ENCODE measurements around the gene CLDN24. TPM values are rescaled to one million over a fixed set of nuclear protein-coding genes. Genes with fewer than 3 reads are reported as not detected.

The CLDN24 gene
- total RNA-seq, 4 donors from 2014 or later, result not detected

DNA sequence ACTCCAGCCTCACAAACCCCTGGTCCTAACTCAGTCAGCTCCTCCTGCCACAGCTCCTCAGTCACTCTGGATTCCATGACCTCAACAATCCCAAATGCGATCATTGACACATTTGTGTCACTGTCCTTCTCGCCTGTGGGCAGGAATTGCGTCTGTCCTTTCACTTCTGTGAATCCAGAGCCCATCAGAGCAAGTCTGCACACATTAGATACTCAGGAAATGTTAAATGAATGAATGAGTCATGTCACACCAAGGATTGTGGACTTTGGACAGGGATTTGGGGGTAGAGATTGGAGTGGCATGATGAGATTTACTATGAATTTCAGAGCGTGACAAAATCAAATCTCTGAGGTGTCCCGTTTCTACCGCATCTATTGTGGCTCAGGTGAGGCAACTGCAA lies 11.8 kb upstream of the CLDN24 start:
- no peaks in the 10 kb centered on the region for H3K4me1 ChIP-seq
- no peaks in the 10 kb centered on the region for H3K36me3 ChIP-seq
- in situ Hi-C loops (cut with MboI; ENCODE audit: low sequenced_read_pairs in 4 of 4), result no loop called here
- no peak overlapping the region for H3K27ac ChIP-seq
- no peak overlapping the region for H3K4me3 ChIP-seq
- intact Hi-C loops (cut with DNase I; ENCODE audit: low total_unique reads), result no loop called here
- no peaks in the 10 kb centered on the region for H3K9me3 ChIP-seq
- H3K27me3 ChIP-seq, result no peaks in the 10 kb centered on the region
- TF ChIP-seq POLR2A (IDR thresholded peaks at IDR 0.05), result no peak
- ATAC-seq, result no peak
- no peak for DNase-seq

DNA sequence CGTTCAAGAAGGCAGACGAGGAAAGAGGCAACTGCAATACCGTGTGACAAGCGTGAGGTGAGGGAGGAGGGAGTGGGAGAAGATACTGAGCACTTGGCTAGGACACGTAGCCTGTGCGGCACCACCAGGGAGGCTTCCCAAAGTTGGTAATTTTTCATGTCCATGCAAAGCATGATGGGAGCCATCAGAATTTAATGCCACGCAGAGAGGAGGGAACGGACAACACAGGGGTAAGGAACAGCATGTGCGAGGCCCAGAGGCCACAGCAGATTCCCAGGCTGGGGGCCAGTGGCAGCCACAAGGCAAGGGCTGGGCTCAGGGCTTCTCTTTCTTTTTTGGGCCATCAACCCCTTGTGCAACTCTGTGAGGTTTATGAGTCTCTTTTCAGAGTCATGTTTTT lies 11.0 kb upstream of the CLDN24 start:
- no peak for ATAC-seq
- H3K4me1 ChIP-seq, result no peaks in the 10 kb centered on the region
- DNase-seq, result no peak
- H3K4me3 ChIP-seq, result no peak overlapping the region
- intact Hi-C loops (cut with DNase I; ENCODE audit: low total_unique reads), result no loop called here
- in situ Hi-C loops (cut with MboI; ENCODE audit: low sequenced_read_pairs in 4 of 4), result no loop called here
- no peak overlapping the region for H3K27ac ChIP-seq
- no peaks in the 10 kb centered on the region for H3K9me3 ChIP-seq
- H3K36me3 ChIP-seq, result no peaks in the 10 kb centered on the region
- TF ChIP-seq, protein P1, sequence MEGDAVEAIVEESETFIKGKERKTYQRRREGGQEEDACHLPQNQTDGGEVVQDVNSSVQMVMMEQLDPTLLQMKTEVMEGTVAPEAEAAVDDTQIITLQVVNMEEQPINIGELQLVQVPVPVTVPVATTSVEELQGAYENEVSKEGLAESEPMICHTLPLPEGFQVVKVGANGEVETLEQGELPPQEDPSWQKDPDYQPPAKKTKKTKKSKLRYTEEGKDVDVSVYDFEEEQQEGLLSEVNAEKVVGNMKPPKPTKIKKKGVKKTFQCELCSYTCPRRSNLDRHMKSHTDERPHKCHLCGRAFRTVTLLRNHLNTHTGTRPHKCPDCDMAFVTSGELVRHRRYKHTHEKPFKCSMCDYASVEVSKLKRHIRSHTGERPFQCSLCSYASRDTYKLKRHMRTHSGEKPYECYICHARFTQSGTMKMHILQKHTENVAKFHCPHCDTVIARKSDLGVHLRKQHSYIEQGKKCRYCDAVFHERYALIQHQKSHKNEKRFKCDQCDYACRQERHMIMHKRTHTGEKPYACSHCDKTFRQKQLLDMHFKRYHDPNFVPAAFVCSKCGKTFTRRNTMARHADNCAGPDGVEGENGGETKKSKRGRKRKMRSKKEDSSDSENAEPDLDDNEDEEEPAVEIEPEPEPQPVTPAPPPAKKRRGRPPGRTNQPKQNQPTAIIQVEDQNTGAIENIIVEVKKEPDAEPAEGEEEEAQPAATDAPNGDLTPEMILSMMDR (IDR thresholded peaks at IDR 0.05 in 4 of 5, conservative IDR thresholded peaks at IDR 0.05 in 1 of 5), result no peak
- no peak for TF ChIP-seq POLR2A (IDR thresholded peaks at IDR 0.05)
- no peaks in the 10 kb centered on the region for H3K27me3 ChIP-seq

DNA sequence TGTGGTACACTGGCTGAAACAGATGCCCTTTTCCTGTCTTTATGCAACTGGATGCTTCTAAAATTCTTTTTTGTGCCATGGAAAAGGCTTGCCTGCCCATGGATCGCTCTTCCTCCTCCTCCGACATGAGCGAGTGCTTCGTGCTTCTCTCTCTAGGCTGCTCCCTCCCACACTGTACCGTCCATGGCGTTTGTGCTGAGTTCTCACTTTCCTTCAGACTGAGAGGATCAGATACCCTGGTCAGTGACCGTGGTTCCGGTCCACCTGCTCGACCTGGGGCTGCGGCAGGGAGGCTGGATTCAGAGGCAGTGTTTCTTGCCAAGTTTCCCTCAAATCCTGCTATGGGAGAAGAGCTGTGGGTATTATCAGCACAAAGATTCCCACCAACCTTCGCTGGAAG lies 10.2 kb upstream of the CLDN24 start:
- ATAC-seq, result no peak
- Histone ChIP-seq H3K27ac (no peak overlapping the region), H3K36me3 (no peaks in the 10 kb centered on the region), H3K9me3 (no peaks in the 10 kb centered on the region), H3K27me3 (no peaks in the 10 kb centered on the region), H3K4me1 (no peaks in the 10 kb centered on the region), H3K4me3 (no peak overlapping the region)
- no peak for DNase-seq
- intact Hi-C loops (cut with DNase I; ENCODE audit: low total_unique reads), result no loop called here
- in situ Hi-C loops (cut with MboI; ENCODE audit: low sequenced_read_pairs in 4 of 4), result no loop called here
- TF ChIP-seq POLR2A (IDR thresholded peaks at IDR 0.05), result no peak
- TF ChIP-seq, protein P1 (IDR thresholded peaks at IDR 0.05 in 4 of 5, conservative IDR thresholded peaks at IDR 0.05 in 1 of 5), result no peak

- Histone ChIP-seq H3K27ac (no peak overlapping the region), H3K9me3 (no peaks in the 10 kb centered on the region), H3K27me3 (no peaks in the 10 kb centered on the region), H3K4me3 (no peak overlapping the region), H3K36me3 (no peaks in the 10 kb centered on the region), H3K4me1 (no peaks in the 10 kb centered on the region)
- no peak for ATAC-seq
- no peak for TF ChIP-seq POLR2A (IDR thresholded peaks at IDR 0.05)
- TF ChIP-seq, protein P1 (IDR thresholded peaks at IDR 0.05 in 4 of 5, conservative IDR thresholded peaks at IDR 0.05 in 1 of 5), result no peak
- in situ Hi-C loops (cut with MboI; ENCODE audit: low sequenced_read_pairs in 4 of 4) (no loop called here), intact Hi-C loops (cut with DNase I; ENCODE audit: low total_unique reads) (no loop called here)
- DNase-seq, result no peak
Observed at GRCh38 chr4:183330841-183331240, 8.6 kb upstream of the CLDN24 start.

DNA sequence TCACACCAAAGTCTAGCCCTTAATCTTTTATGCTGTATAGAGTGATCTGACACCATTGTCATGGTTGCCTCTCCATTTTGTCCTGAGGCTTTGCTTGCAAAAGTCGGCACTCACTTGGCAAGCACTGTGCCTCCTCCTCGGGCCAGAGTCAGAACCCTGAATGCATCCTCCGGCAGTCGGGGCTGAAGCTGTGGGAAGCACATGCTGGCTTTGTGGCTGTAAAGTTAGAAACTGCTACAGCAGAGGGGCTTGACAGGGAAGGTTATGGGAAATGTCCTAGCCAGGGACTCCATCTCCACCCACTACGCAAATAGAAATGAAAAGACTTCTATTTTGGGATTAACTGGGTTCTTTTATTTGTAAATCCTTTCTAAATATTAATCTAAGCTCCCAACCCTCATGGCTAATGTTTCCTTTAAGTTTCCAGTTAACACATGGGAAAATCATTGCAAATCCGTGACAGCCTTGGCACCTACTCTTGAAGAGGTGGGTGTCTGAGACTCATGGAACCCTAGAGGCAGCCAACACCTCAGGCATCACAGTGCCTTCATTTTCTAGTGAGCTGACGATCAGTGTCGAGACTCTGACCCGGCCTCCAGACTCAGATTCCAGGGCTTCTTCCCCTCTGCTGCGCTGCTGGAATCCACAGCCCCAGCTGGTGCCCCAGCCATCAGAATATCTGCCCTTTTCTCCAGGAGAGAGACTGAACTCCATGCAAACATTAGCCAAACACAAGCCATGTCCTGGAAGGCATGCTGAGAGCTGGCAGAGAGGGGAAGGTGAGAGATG lies 7.9 kb upstream of the CLDN24 start:
- H3K4me3 ChIP-seq, result no peak overlapping the region
- H3K4me1 ChIP-seq, result no peaks in the 10 kb centered on the region
- TF ChIP-seq POLR2A (IDR thresholded peaks at IDR 0.05), result no peak
- TF ChIP-seq, protein P1 (IDR thresholded peaks at IDR 0.05 in 4 of 5, conservative IDR thresholded peaks at IDR 0.05 in 1 of 5), result no peak
- no peaks in the 10 kb centered on the region for H3K36me3 ChIP-seq
- intact Hi-C loops (cut with DNase I; ENCODE audit: low total_unique reads) (no loop called here), in situ Hi-C loops (cut with MboI; ENCODE audit: low sequenced_read_pairs in 4 of 4) (no loop called here)
- no peak overlapping the region for H3K27ac ChIP-seq
- no peaks in the 10 kb centered on the region for H3K9me3 ChIP-seq
- no peaks in the 10 kb centered on the region for H3K27me3 ChIP-seq
- DNase-seq, result no peak
- ATAC-seq, result no peak

Data from gastrocnemius medialis (tissue), 4 donors.